OCI-LY3 (cell line): ENCODE data around the gene ATP5PB.

Source experiments
- H2AFZ ChIP-seq: fragments of 200-600, 300-600 bp; shearing (Covaris generic); 2 replicates; pipeline ENCODE4 v1.6.0; 2014; ENCODE audit warnings: antibody characterized with exemption, low read depth, low read length
- H3K27ac ChIP-seq: fragments of 200-600, 300-600 bp; sonication (generic); 2 replicates; pipeline ENCODE4 v1.5.1; 2014; ENCODE audit warnings: mild to moderate bottlenecking, low read length, moderate library complexity, mixed read lengths
- H3K27me3 ChIP-seq: fragments of 200-600, 300-600 bp; sonication (generic); 2 replicates; pipeline ENCODE4 v1.6.1; 2014; ENCODE audit warnings: low read depth, low read length, mixed read lengths
- H3K36me3 ChIP-seq: fragments of 200-600, 300-600 bp; sonication (generic); replicated peaks from 2 replicates; pipeline ENCODE3; 2014; ENCODE audit warnings: low read depth, low read length, mixed read lengths
- H3K4me1 ChIP-seq: fragments of 300-600, 200-600 bp; sonication (generic); 2 replicates; pipeline ENCODE4 v1.6.1; 2014; ENCODE audit warnings: low read length, mixed read lengths
- H3K4me2 ChIP-seq: fragments of 200-600, 300-600 bp; sonication (generic); 2 replicates; pipeline ENCODE4 v1.6.1; 2014; ENCODE audit warnings: low read length, mixed read lengths
- H3K4me3 ChIP-seq: fragments of 300-600, 200-600 bp; sonication (generic); 2 replicates; pipeline ENCODE4 v1.5.1; 2014; ENCODE audit warnings: antibody characterized with exemption, mild to moderate bottlenecking, low read length, moderate library complexity
- H3K79me2 ChIP-seq: fragments of 300-600, 200-600 bp; shearing (Covaris generic); 2 replicates; pipeline ENCODE4 v1.6.1; 2014; ENCODE audit warnings: mild to moderate bottlenecking, low read length, mixed read lengths
- H3K9ac ChIP-seq: fragments of 300-600, 200-600 bp; shearing (Covaris generic); 2 replicates; pipeline ENCODE4 v1.6.0; 2014; ENCODE audit warnings: mild to moderate bottlenecking, low read length, moderate library complexity
- H3K9me3 ChIP-seq: fragments of 200-600, 300-600 bp; shearing (Covaris generic); 2 replicates; pipeline ENCODE4 v1.6.1; 2014; ENCODE audit warnings: low read length, mixed read lengths; ENCODE audit not compliant: insufficient read depth
- H4K20me1 ChIP-seq: fragments of 200-600, 300-600 bp; sonication (generic); 2 replicates; pipeline ENCODE4 v1.6.1; 2016; ENCODE audit warnings: low read length, mixed read lengths; ENCODE audit not compliant: insufficient read depth
- CTCF ChIP-seq: fragments of 200-600, 300-600 bp; sonication (generic); IDR thresholded peaks from 2 replicates; pipeline ENCODE4 v1.5.1; 2014; ENCODE audit warnings: antibody characterized with exemption, low read length, low read depth
- EZH2phosphoT487 ChIP-seq: fragments of 200-600 bp; shearing (Covaris generic); IDR thresholded peaks from 2 replicates; pipeline ENCODE4 v1.6.1; 2018; ENCODE audit warnings: antibody characterized with exemption, mixed run types, low read depth

Gene ATP5PB

GRCh38 chr1:111448482-111448917, 764 bp upstream of the ATP5PB start:
- H3K79me2 ChIP-seq, result peaks cover 79% of the 10 kb centered on the region
- peaks cover 23% of the 10 kb centered on the region for H3K4me1 ChIP-seq
- no peaks in the 10 kb centered on the region for H4K20me1 ChIP-seq
- no peak overlapping the region for H2AFZ ChIP-seq
- H3K4me3 ChIP-seq, result peak overlapping the region; percentile 100
- H3K27me3 ChIP-seq, result no peaks in the 10 kb centered on the region
- H3K27ac ChIP-seq, result peak overlapping the region; percentile 3; the same call in 1 of the 2 replicates
- H3K4me2 ChIP-seq, result peak overlapping the region; percentile 94
- peak overlapping the region; percentile 89 for H3K9ac ChIP-seq
- H3K9me3 ChIP-seq, result no peaks in the 10 kb centered on the region
- peaks cover 23% of the 10 kb centered on the region for H3K36me3 ChIP-seq
- no peak for TF ChIP-seq CTCF
- no peak for TF ChIP-seq EZH2phosphoT487

- H3K9ac ChIP-seq, result peak overlapping the region; percentile 96
- peaks cover 88% of the 10 kb centered on the region for H3K79me2 ChIP-seq
- peak overlapping the region; percentile 99 for H3K4me2 ChIP-seq
- TF ChIP-seq CTCF (no peak), EZH2phosphoT487 (no peak)
- peak overlapping the region; percentile 100 for H3K4me3 ChIP-seq
- H4K20me1 ChIP-seq, result 0 out of 2 replicates have a peak, but pooled peaks cover 3% of the 10 kb centered on the region
- peak overlapping the region; percentile 66 for H3K27ac ChIP-seq
- H3K4me1 ChIP-seq, result peaks cover 35% of the 10 kb centered on the region
- H2AFZ ChIP-seq, result peak overlapping the region; percentile 94
- H3K36me3 ChIP-seq, result peaks cover 28% of the 10 kb centered on the region
- no peaks in the 10 kb centered on the region for H3K27me3 ChIP-seq
- no peaks in the 10 kb centered on the region for H3K9me3 ChIP-seq
Observed at GRCh38 chr1:111449703-111450017, 396 bp downstream of the ATP5PB start.

GRCh38 chr1:111450185-111450584, 921 bp downstream of the ATP5PB start:
- H3K4me1 ChIP-seq, result peaks cover 40% of the 10 kb centered on the region
- peak overlapping the region; percentile 99 for H3K4me2 ChIP-seq
- H3K9me3 ChIP-seq, result no peaks in the 10 kb centered on the region
- no peak overlapping the region for H2AFZ ChIP-seq
- H3K79me2 ChIP-seq, result peaks cover 88% of the 10 kb centered on the region
- peaks cover 26% of the 10 kb centered on the region for H3K36me3 ChIP-seq
- peak overlapping the region; percentile 96 for H3K9ac ChIP-seq
- H3K27me3 ChIP-seq, result no peaks in the 10 kb centered on the region
- TF ChIP-seq EZH2phosphoT487 (no peak), CTCF (no peak)
- 0 out of 2 replicates have a peak, but pooled peaks cover 3% of the 10 kb centered on the region for H4K20me1 ChIP-seq
- peak overlapping the region; percentile 100 for H3K4me3 ChIP-seq
- no peak overlapping the region for H3K27ac ChIP-seq

GRCh38 chr1:111452581-111452980, 3.3 kb downstream of the ATP5PB start:
- Histone ChIP-seq H3K79me2 (peaks cover 73% of the 10 kb centered on the region), H2AFZ (no peak overlapping the region), H3K27ac (no peak overlapping the region), H3K36me3 (peaks cover 19% of the 10 kb centered on the region), H3K4me2 (no peak overlapping the region), H3K4me1 (peaks cover 41% of the 10 kb centered on the region), H4K20me1 (0 out of 2 replicates have a peak, but pooled peaks cover 3% of the 10 kb centered on the region), H3K27me3 (no peaks in the 10 kb centered on the region), H3K9ac (no peak overlapping the region), H3K9me3 (no peaks in the 10 kb centered on the region), H3K4me3 (no peak overlapping the region)
- TF ChIP-seq EZH2phosphoT487 (no peak), CTCF (no peak)
